A549 (cell line): Measurements from ENCODE around the gene FCMR. TPM values are rescaled to one million over a fixed set of nuclear protein-coding genes. Genes with fewer than 3 reads are reported as not detected.

Source experiments
- ATAC-seq, 2 experiments: fragments of 200-7000 bp in 1 of 2; fragments of >200 bp in 1 of 2; cut with Nextera tagmentation in 1 of 2; cut with Tn5 transposase in 1 of 2; 3 replicates each; pipeline versions ENCODE4 v1.8.0 to v1.9.1; 2018 to 2020; ENCODE audit warnings: mild to moderate bottlenecking in 1 of 2, moderate library complexity in 1 of 2
- CTCF ChIA-PET: fragments of 300-600 bp; sonication (Branson Sonifier 250); formaldehyde crosslinking; extraction: SDS; loops from one replicate; lab custom pipeline; 2021; ENCODE audit warnings: antibody characterized with exemption, inconsistent platforms; lab: Yijun Ruan, JAX
- POLR2A ChIA-PET: fragments of 350-600 bp; formaldehyde crosslinking; extraction: SDS; loops from one replicate; lab custom pipeline; 2021; ENCODE audit warnings: antibody characterized with exemption, inconsistent platforms; lab: Yijun Ruan, JAX
- DNase-seq, 2 experiments: peaks; one replicate each; pipeline versions ENCODE4 v3.0.0 to v3.0.0-alpha.2; 2011 to 2016; ENCODE audit warnings: low read depth in 1 of 2, low spot score in 1 of 2
- FAIRE-seq: peaks from 2 replicates; lab custom pipeline; 2011; peaks lifted over from hg19 to GRCh38; lab: Jason Lieb, UNC
- H3K27ac ChIP-seq, 2 experiments: fragments of >200 bp; sonication (Bioruptor Twin); formaldehyde crosslinking; 3 replicates each; pipeline ENCODE4 v1.5.1; 2016 to 2017
- H3K4me1 ChIP-seq: fragments of >200 bp; sonication (Bioruptor Twin); formaldehyde crosslinking; 3 replicates; pipeline ENCODE4 v1.6.1; 2016
- H3K4me2 ChIP-seq: fragments of >200 bp; sonication (Bioruptor Twin); formaldehyde crosslinking; 3 replicates; pipeline ENCODE4 v1.6.1; 2016
- H3K4me3 ChIP-seq: fragments of >200 bp; sonication (Bioruptor Twin); formaldehyde crosslinking; 3 replicates; pipeline ENCODE4 v1.5.1; 2016
- H3K9me3 ChIP-seq: fragments of >200 bp; sonication (Bioruptor Twin); formaldehyde crosslinking; 3 replicates; pipeline ENCODE4 v1.6.1; 2016
- CTCF ChIP-seq: fragments of >200 bp; sonication (Bioruptor Twin); formaldehyde crosslinking; IDR thresholded peaks from 3 replicates; pipeline ENCODE4 v1.5.1; 2016
- EHMT2 ChIP-seq: fragments of 200-600 bp; sonication (generic); IDR thresholded peaks from 2 replicates; pipeline ENCODE4 v1.6.1; 2016; ENCODE audit warnings: antibody characterized with exemption, low read depth, mild to moderate bottlenecking, moderate library complexity
- HES2 ChIP-seq: fragments of >200 bp; sonication (Bioruptor Twin); formaldehyde crosslinking; IDR thresholded peaks from 2 replicates; pipeline ENCODE4 v1.6.1; 2016
- MAX ChIP-seq: IDR thresholded peaks from 2 replicates; pipeline ENCODE4 v1.6.1; 2012
- NR3C1 ChIP-seq: fragments of >200 bp; sonication (Bioruptor Twin); formaldehyde crosslinking; IDR thresholded peaks from 3 replicates; pipeline ENCODE4 v1.6.1; 2017
- RAD21 ChIP-seq, 2 experiments: fragments of >200 bp in 1 of 2; sonication (Bioruptor Twin) in 1 of 2; formaldehyde crosslinking in 1 of 2; IDR thresholded peaks in 1 of 2; conservative IDR thresholded peaks in 1 of 2; 2 replicates in 1 of 2; 3 replicates in 1 of 2; pipeline ENCODE4 v1.6.1; 2012 to 2018; ENCODE audit warnings: inconsistent platforms in 1 of 2
- RARB ChIP-seq: fragments of 250-450 bp; sonication (Bioruptor Pico); IDR thresholded peaks from 2 replicates; pipeline ENCODE4 v1.8.0; 2021; ENCODE audit warnings: mild to moderate bottlenecking, moderate library complexity
- SMC3 ChIP-seq: fragments of >200 bp; sonication (Bioruptor Twin); formaldehyde crosslinking; IDR thresholded peaks from 3 replicates; pipeline ENCODE4 v1.6.1; 2018; ENCODE audit warnings: inconsistent platforms
- TFCP2L1 ChIP-seq: fragments of 250-450 bp; sonication (Bioruptor Pico); IDR thresholded peaks from 2 replicates; pipeline ENCODE4 v1.5.0; 2021; ENCODE audit warnings: mild to moderate bottlenecking
- TP53 ChIP-seq: fragments of 250-450 bp; sonication (Bioruptor Pico); IDR thresholded peaks from 2 replicates; pipeline ENCODE4 v1.5.0; 2021; ENCODE audit warnings: mild to moderate bottlenecking, moderate library complexity
- USF2 ChIP-seq: fragments of 450-650 bp; IDR thresholded peaks from 2 replicates; pipeline ENCODE4 v1.6.1; 2014; ENCODE audit warnings: antibody characterized with exemption
- ZC3H11A ChIP-seq: fragments of 450-650 bp; IDR thresholded peaks from 2 replicates; pipeline ENCODE4 v1.6.1; 2014; ENCODE audit warnings: antibody characterized with exemption, mild to moderate bottlenecking
- WGBS: methylation state at CpG from one replicate; pipeline ENCODE4 v1.1.6; 2017; ENCODE audit errors: missing lambda C conversion rate; 5-methylcytosine and 5-hydroxymethylcytosine counted together
- polyA plus RNA-seq, 4 experiments: library from polyadenylated mRNA; depleted of rRNA in 3 of 4; stranded (reverse); fragments of >200 nt; fragmentation: RNase III in 1 of 4; extraction: RNeasy Plus Mini Kit Qiagen cat#74134 plus additional on column Dnase treatment in 1 of 4; gene quantifications; 2 replicates in 3 of 4; 3 replicates in 1 of 4; pipeline ENCODE4 v1.2.3, GENCODE V29; 2011 to 2017
- TF ChIP-seq, protein P1 (sequence below): fragments of >200 bp; sonication (Bioruptor Twin); formaldehyde crosslinking; IDR thresholded peaks from 3 replicates; pipeline ENCODE4 v1.6.1; 2016
- TF ChIP-seq, protein P2 (sequence below): IDR thresholded peaks from 2 replicates; pipeline ENCODE4 v1.6.1; 2012
- TF ChIP-seq, protein P3 (sequence below): fragments of 200-600 bp; sonication (generic); IDR thresholded peaks from 2 replicates; pipeline ENCODE4 v1.6.1; 2016; ENCODE audit warnings: antibody characterized with exemption, mild to moderate bottlenecking, moderate library complexity

Gene FCMR
- polyA plus RNA-seq, 2 of the 4 experiments (the other 2 are of a cell fraction) = 0.19 to 0.93 TPM

GRCh38 chr1:206937425-206937824, 15.7 kb upstream of the FCMR start:
- Histone ChIP-seq H3K4me2 (no peak overlapping the region), H3K4me3 (no peak overlapping the region), H3K4me1 (peaks cover 5% of the 10 kb centered on the region; the same call in 1 of the 3 replicates), H3K27ac (no peak overlapping the region), H3K9me3 (no peaks in the 10 kb centered on the region)
- 74% methylated on average over 6 of the region's 6 CpGs for WGBS
- ChIA-PET CTCF (interaction anchor here (0.7 to 7.8 kb wide), 6 partner anchors 9 to 81 kb away, joined by 3 to 63 read pairs (median 6); partner anchors contain the start of gene PIGR), POLR2A (no interaction called here)
- no peak for FAIRE-seq
- no peak for ATAC-seq
- TF ChIP-seq, protein P1, sequence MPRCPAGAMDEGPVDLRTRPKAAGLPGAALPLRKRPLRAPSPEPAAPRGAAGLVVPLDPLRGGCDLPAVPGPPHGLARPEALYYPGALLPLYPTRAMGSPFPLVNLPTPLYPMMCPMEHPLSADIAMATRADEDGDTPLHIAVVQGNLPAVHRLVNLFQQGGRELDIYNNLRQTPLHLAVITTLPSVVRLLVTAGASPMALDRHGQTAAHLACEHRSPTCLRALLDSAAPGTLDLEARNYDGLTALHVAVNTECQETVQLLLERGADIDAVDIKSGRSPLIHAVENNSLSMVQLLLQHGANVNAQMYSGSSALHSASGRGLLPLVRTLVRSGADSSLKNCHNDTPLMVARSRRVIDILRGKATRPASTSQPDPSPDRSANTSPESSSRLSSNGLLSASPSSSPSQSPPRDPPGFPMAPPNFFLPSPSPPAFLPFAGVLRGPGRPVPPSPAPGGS = no peak
- TF ChIP-seq, protein P2, sequence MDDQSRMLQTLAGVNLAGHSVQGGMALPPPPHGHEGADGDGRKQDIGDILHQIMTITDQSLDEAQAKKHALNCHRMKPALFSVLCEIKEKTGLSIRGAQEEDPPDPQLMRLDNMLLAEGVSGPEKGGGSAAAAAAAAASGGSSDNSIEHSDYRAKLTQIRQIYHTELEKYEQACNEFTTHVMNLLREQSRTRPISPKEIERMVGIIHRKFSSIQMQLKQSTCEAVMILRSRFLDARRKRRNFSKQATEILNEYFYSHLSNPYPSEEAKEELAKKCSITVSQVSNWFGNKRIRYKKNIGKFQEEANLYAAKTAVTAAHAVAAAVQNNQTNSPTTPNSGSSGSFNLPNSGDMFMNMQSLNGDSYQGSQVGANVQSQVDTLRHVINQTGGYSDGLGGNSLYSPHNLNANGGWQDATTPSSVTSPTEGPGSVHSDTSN = no peak
- TF ChIP-seq EHMT2 = no peak
- no peak for TF ChIP-seq HES2
- no peak for TF ChIP-seq TP53 (CRISPR knock-in tag)
- TF ChIP-seq NR3C1 = no peak
- TF ChIP-seq SMC3 = no peak
- TF ChIP-seq USF2 = no peak
- TF ChIP-seq, protein P3, sequence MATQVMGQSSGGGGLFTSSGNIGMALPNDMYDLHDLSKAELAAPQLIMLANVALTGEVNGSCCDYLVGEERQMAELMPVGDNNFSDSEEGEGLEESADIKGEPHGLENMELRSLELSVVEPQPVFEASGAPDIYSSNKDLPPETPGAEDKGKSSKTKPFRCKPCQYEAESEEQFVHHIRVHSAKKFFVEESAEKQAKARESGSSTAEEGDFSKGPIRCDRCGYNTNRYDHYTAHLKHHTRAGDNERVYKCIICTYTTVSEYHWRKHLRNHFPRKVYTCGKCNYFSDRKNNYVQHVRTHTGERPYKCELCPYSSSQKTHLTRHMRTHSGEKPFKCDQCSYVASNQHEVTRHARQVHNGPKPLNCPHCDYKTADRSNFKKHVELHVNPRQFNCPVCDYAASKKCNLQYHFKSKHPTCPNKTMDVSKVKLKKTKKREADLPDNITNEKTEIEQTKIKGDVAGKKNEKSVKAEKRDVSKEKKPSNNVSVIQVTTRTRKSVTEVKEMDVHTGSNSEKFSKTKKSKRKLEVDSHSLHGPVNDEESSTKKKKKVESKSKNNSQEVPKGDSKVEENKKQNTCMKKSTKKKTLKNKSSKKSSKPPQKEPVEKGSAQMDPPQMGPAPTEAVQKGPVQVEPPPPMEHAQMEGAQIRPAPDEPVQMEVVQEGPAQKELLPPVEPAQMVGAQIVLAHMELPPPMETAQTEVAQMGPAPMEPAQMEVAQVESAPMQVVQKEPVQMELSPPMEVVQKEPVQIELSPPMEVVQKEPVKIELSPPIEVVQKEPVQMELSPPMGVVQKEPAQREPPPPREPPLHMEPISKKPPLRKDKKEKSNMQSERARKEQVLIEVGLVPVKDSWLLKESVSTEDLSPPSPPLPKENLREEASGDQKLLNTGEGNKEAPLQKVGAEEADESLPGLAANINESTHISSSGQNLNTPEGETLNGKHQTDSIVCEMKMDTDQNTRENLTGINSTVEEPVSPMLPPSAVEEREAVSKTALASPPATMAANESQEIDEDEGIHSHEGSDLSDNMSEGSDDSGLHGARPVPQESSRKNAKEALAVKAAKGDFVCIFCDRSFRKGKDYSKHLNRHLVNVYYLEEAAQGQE = no peak
- no peak for TF ChIP-seq TFCP2L1 (CRISPR knock-in tag)
- TF ChIP-seq MAX = no peak
- no peak for DNase-seq

DNA sequence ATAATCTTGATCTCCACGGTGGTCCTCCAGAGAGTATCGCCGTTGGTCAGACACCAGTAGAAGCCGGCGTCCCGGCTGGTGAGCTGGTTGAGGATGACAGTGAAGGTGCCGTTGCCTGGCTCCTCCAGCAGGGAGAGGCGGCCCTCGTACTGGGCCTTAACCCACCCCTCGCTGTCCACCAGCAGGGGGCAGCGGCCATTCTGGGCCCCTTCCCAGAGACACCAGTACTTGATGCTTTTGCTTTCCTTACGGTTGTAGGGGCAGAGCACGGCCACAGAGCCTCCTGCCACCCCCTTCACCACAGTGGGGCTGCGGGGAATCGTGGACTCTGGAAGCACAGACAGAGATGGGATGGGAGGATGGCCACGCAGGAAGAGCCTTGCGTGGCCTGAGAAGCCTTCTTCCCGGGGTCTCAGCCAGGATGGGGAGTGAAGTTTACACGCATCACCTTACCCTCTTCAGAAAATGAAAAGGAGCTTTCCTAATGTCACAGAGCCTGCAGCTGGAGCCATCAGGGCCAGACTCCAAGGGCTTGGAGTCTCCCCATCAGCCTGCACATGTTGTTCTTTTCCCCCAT, 13.8 kb upstream of the FCMR start:
- FAIRE-seq (no peak), ATAC-seq (peak; percentile 87 to 97), DNase-seq (peak; percentile 56 to 68)
- H3K9me3 ChIP-seq = no peaks in the 10 kb centered on the region
- CTCF ChIA-PET = interaction anchor here (0.8 to 7.8 kb wide), 13 partner anchors 9 to 201 kb away, joined by 3 to 63 read pairs (median 5); partner anchors contain the start of genes FCAMR and PIGR
- no peak overlapping the region for H3K27ac ChIP-seq
- no peak overlapping the region for H3K4me3 ChIP-seq
- TF ChIP-seq ZC3H11A (no peak), RARB (CRISPR knock-in tag) (no peak), SMC3 (peak; percentile 62), RAD21 (conservative IDR thresholded peaks at IDR 0.05 in 1 of 2, IDR thresholded peaks at IDR 0.05 in 1 of 2) (peak; percentile 41 to 63; a peak in 4 of 5 replicates), CTCF (peak; percentile 40)
- H3K4me2 ChIP-seq = no peak overlapping the region
- H3K4me1 ChIP-seq = no peaks in the 10 kb centered on the region
- 80% methylated on average over 15 of the region's 19 CpGs for WGBS
- POLR2A ChIA-PET = no interaction called here
